HK-2 (cell line): Measurements from ENCODE around the gene MTUS2.

Experiments
- DNase-seq: peaks from one replicate; pipeline ENCODE4 v3.0.0-alpha.2; 2018; ENCODE audit not compliant: unreplicated experiment

Gene MTUS2

DNA sequence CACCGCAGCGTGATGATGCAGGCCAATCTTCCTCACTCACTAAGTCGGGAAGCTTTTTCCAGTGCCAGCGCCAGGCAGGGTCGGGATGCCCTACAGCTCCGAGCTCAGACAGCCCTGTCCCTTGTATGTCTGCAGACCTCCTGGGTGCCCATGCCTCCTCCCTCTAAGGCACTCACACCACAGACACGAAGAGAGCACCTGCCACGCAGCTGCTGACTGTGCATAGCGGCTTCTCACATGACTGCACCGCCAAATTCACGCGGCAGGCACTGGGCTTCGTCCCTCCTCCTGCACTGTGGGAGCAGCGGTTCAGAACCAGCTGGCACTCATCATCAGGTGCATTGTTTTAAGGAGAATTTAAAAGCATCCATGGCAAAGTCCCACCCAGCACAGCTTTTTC is 687.2 kb downstream of the MTUS2 start:
- peak; percentile 20 for DNase-seq

DNA sequence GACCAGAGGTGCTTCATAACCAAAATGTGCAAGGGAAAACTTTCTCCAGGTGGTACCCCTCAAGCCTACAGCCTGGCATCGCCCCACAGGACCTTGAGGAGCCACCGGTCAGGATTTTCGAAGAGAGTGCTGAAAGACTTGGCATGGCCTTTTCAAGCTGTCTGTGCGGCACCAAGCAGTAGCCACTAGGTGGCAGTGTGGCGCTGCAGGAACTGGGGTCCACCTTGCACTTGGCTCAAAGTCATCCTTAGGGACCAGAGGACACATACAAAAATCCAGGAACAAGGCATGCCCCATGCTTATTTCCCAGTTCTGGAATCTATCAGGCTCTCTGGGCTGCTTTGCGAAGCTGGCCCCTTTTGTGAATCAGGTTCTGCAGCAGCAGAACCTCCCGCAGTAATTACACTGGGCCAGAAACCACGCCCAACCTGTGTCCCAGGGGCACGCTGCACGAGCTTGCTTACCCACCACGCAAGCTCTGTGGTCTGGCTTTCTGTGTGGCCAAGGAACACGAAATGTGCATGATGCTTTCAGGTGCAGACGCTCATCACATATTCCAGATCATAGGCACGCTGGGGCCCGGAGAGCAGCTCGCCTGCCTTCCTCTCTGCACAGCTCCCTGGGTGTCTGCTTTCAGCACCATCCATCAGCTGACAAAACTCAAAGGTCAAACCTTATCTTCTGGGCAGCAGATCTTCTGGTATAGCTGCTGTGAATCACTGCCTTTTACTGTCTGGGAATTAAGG is 688.2 kb downstream of the MTUS2 start:
- DNase-seq: peak; percentile 69

DNA sequence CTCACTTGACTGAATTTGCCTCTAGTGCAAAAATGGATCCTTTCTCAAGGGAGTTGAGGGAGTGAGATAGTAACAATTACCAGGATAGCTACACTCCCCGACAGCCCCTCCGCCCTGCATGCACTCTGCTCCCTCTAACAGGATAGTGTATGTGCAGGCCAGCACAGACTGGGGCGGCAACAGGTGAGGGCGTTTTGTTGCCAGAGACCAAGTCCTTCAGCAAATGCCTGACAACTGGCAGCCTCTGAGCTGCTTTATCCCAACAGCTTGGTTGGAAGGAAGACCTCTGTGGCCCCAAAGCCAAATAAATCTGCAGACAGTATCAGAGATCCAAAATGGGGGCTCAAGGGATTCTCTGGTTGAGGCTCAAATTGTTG is 688.7 kb downstream of the MTUS2 start:
- DNase-seq: no peak

DNA sequence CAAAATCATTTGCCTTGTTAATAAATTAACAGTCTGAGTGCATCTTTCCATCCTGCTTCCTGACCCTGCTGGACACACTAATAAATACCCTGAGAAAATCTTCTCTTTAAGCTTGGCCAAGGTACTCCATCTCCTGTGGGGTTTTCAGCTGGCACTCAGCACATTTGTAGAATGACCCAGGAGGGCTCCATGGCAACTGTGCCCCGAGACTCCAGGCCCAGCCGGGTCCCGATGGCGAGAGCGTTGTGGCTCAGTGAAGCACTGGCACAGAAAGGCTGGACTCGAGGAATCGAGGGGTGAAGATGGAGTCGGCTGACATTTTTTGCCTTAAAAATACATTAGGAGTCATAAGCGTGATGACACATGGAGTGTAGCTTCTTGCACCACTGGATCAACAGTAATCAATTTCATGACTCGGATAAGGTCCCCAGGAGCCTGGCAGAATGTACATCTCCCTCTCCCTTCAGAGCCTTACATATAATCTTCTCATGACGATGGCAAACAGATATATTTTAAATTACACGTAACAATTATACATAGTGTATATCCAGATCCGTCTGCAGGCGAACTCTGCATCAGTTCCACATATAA is 690.0 kb downstream of the MTUS2 start:
- DNase-seq: no peak

DNA sequence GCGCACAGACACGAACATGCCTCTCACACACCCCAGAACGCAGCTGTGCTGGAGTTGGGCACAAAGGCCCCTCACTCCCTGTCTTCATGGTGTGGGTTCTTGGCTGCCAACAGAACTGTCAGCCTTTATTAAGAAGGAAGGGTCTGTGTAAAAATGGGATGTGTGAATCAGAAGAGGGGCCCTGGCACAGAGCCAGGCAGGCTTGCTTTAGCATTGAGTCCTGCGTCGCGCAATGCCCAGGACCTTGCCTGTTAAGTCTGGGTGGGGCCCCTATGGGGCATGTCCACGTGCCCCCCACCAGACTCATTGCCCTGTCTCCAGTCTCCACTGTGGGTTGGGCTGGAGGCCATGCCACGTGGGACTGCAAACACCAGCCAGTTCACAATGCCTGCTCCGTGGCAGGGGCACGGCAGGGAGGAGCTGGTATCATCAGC is 690.5 kb downstream of the MTUS2 start:
- no peak for DNase-seq

DNA sequence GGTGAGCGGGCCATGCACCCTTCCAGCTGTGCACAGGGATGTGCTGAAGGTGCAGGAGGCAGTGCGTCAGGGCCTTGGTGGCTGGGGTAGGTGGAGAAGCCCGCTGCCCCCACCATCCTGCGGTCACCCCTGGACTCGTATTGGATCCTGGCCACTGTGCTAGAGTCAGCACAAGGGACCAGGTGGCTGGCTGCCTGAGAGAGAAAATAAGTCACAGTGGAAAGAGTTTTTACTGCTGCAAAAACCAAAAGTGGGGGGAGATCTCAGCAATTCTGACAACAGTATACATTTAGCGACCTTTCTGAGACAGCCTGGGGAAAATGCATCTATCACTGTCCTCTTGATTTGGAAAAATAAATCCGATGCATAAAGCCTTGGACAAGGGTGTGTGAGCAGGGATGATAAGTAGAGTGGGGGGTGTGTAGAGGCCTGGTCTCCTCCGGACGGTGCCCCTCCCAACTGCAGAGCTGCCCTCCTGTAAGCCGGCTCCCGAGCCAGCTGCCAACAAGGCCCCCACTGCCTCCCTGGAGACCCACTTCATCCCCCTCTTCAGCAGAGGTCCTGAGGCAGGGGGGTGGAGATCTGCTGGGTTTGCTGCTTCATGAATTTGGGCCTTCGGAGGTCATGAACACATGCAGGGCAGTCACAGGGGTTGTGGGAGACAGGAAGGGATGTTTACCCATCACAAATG is 691.1 kb downstream of the MTUS2 start:
- DNase-seq: no peak

DNA sequence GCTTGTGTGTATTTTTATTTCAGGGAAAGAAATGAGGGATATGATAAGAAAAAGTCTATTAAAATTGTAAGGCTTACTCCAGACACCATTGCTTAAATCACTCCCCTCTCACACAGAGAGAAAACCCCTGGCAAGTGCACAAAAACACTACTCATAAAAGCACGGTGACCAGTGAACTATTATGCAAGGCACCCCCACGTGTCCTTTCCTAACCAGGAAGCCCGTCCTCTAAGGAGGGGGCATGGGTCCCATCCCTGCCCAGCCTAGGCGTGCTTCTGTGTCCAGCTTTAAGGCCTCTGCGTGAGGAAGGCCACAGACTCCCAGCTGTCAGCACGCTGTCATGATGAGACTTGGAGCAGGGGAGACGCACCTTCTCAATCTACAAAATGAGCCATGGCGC is 691.8 kb downstream of the MTUS2 start:
- DNase-seq: no peak

DNA sequence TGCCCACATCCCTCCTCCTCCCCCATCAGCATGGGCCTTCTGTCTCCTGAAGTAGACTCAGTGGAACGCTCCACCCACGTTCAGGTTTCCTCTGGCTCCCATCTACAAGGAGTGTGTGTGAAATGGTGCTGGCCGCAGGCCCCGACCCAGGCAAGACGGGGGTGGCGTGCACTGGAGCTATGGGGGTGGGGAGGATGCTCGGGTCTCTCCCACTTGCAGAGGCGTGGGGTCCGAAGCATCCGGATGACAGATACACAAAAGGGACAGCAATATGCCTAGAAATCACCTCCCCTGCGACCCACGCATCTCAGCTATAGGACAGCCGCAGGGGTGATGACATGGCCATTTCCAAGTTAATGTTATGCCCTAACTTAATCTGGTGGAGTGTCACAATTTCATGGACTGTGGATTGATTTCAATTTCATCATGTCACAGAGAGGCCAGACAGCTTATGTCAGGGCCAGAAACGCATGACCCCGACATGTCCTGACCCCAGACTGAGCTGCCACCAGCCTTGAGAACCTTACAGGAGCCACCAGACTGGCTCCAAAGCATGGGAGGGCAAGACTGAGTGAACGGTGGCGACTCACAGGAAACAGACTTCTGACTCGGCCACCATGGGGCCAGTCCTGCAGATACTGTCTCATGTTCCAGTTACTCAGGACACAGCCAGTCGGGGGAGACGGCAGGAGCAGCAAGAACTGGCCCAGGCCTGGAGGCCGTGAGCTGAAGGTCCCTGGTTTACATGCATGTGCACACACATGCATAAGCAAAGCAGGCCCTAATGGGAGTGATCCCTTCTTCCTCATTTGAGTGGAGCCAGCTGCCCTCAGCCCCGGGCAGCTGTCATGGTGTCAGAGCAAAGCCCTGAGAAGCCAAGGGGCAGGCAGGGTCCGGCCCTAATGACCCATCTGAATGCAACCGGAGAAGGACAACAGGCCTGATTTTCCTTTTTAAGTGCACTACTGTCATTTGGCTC is 693.2 kb downstream of the MTUS2 start:
- DNase-seq: peak; percentile 22

DNA sequence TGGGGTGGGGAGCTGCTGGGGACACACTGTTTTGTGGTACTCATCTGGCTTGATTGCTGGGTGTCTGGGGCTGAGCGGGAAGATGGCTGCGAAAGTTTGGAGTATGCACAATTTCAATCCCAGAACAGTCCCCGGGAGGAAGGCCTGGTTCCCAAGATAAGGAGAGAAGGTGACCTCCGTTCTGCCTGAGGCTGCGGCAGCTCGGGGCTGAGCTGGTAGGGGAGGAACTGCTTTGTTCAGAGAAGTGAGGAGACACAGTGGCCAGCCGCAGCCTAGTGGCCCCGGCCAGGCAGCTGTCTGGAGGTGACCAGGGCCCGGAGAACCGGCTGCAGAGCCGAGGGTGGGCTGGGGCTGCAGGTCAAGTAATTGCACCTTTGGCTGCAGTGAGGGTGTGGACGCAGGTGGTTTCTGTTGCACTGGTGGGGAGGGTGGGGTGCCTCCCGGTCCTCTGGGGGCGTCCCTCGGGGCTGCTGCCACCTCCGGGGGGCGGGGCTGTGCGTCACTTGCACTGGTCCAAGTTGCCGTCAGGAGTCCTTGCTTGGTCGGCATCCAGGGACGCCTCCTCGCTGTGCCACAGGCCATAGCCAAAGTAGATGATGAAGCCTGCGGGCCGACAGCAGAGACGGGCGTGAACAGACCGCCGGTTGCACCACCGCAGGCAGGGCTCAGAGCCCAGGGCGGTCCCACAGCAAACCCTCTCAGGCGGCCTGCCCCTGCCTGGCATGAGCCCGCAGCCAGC is 694.0 kb downstream of the MTUS2 start:
- DNase-seq: no peak

DNA sequence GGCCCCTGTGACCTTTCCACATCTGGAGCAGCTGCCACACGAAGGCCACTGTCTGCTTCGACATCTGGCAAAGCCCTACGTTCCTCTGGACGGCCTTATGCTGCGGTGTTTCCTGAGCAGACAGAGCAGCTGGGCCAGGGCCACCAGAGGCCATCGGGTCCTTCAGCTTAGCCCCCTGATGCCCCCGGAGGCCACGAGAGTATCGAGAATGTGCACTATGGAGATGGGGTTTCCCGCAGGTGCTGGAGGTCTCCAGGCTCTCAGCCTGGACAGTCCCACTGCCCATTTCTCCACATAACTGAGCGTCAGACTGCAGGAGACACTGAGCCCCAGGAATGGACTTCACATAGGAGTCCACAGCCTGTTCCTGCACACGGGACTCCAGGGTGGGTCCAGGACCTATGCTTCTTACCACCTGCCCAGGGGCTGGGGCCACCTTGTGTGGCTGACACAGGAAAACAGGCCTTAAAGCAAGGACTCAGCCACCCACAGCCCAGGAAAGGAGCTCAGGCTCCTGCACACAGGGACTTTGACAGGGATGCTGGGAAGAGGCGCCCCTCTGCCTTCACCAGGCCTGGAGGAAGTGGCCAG is 694.7 kb downstream of the MTUS2 start:
- no peak for DNase-seq

DNA sequence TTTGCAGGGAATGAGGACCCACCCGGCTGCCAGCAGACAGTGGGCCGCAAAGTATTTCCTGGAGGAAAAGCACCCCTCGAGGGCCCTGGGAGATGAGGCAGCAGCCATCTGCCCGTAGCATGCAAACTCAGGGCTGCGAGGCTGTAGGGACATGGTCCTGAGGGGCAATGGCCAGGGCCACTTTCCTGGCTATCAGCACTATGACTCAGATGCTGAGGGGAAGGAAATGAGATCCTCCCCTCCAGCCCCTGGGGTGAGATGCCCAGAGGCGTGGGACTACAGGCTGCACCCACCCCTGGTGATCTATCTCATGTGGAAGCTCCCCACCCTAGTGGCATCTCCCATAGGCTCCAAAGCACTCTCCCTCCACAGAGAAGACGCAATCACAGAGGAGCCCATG is 695.2 kb downstream of the MTUS2 start:
- no peak for DNase-seq

DNA sequence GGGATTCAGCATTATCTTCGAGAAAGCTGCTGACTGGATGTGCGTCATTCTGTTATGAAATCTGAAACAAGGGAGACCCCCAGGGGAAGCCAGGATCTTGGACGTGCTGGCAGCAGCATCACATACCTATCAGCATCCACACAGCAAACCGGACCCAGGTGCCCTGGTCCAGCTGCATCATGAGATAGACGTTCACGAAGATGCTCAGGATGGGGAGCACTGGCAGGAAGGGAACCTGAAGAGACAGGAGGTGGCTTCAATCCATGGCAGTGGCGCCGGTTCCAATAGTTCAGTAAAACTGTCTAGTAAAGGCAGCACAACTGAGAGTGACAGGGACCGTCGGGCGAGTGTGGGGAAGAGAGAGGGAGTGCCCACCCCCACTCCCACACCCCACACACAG is 695.9 kb downstream of the MTUS2 start:
- DNase-seq: no peak

DNA sequence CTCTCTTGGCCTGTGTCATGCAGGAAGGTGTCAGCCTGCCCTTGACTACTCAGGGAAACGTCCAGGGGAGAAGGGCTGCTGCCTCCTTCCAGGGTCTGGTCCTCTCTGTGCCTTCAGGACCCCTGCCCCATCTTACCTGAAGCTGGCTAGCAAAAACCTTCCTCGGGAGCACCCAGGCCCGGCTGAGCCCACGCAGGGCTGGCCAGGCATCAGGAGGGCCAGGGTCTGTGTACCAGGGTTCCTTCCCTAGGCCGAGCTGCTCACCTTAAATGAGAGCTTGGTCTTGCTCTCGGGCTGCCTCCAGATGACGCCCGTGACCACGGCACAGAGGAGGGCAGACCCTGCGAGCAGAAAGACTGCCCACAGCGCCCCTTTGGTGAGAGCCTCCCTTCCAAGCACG is 696.7 kb downstream of the MTUS2 start:
- DNase-seq: no peak

DNA sequence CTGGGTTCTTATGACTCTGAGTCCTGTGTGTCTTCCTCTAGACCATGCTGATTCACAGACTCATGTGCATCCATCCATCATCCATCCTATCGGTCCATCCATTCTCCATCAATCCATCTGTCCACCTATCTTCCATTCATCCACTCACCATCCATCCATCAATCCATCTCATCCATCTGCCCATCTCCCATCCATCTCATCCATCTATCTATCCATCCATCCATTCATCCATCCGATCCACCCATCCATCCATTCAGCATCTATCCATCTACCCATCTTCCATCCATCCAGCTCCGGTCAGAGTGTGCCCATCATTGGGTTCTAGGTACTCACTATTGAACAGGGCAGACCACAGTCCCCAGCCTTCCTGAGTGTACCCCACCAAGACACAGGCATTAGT is 699.8 kb downstream of the MTUS2 start:
- DNase-seq: no peak

DNA sequence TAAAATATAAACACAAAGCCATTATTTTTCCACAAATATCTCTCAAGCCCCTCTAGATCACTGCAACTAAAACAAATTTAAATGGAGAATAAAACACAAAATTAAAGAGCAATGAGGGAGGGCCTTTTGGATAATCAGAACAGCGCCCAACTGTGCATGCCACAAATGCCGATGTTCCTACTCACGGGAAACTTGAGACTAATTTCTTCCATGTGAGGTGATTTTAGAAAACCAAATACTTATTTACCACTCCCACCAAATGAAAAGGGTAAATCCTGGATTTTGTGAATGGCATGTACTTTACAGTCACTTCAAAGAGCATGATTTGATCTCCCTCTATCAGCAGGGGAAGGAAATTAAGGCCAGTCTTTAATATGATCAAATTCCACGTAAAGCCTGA is 700.5 kb downstream of the MTUS2 start:
- no peak for DNase-seq

DNA sequence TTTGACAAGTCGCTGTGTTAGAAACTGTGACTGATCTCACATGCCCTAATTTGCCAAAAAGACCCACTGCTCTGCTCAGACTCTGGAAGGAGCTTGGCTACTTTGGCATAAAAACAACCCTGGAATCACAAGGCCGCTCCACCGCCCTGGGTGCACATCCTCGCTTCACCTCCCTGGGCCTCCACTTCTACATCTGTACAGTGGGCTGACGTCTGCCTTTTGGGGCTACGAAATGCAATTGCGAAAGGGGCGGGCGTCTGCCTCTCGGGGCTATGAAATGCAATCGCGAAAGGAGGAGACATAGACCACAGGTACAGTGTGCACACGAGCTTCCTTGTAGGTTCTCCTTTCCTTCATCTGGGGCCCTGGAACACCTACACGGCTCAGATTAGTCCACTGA is 701.2 kb downstream of the MTUS2 start:
- DNase-seq: no peak

DNA sequence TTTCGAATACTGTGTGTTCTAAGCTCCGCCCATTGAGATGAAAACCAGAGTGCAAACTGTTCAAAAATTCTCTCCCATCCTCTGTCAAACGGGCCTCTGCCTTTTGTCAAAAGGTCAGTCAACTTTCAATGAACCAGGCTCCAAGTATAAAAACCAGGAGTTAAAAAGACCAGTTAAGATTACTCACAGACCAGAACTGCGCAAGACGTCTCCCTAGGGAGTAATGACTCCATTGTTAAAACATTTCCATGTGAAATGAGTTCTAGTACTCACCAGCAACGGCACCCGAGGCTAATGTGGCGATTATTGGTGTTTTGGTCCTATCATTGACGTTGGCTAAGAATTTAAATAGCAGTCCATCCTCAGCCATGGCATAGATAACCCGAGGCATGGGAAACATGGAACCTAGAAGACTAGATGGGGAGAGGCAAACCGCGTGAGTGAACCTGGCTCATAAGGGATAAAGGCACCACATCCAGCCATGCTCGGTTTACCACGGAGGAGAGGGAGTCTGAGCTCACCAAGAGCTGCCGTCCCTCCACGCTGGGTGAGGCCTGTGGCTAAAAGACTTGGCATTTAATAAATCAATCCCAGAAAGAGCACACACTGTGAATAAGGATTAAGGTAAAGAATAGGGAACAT is 702.0 kb downstream of the MTUS2 start:
- no peak for DNase-seq

DNA sequence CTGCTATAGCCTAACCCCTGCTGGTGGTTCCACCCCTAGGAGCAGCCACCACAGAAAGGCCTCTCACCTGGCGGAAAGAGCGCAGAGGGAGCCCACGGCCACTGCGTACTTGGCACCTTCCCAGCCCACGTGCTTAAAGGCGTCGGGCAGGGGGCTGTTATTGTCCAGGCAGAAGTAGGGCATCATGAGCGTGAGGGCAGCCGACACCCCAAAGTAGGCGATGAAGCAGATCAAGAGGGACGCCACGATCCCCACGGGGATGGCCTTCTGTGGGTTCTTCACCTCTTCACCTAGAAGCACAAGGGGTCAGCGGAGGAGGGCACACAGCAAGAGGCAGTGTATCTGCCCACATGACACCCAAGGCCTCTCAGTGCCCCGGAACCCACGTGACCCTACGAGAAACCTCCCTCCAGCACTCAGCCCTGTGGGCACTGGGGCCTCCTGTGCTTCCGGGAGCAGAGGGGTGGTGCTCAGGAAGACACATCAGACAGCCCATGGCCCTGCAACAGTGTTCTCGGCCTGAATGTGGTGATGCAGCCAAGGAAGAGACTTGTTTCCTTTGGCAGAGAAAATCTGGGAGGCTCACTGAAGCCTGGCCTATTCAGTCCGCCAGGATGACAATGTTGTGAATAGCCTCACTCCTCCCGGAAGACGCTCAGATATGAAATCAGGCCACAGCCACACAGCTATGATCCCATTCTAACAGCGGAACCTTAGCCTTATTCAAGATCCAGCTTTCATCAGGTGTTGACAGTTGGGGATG is 703.2 kb downstream of the MTUS2 start:
- no peak for DNase-seq

DNA sequence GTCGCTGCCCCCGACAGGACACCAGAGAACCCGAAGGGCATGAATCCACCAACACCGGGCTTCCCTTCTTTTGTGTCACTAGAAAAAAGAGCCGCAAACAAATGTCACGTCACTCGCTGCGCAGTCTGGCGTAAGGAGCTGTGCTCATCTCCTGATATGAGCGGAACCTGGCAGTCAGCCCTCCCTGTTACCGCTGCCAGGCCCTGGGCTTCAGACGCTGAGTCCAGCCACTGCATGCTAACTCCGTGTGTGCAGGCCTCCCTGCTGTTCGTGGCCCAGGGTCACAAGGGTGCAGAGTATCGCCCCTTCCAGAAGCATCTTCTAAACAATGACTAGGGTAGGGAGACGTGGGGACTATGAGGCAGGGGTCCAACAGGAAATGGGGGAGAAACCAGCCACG is 704.0 kb downstream of the MTUS2 start:
- DNase-seq: no peak

DNA sequence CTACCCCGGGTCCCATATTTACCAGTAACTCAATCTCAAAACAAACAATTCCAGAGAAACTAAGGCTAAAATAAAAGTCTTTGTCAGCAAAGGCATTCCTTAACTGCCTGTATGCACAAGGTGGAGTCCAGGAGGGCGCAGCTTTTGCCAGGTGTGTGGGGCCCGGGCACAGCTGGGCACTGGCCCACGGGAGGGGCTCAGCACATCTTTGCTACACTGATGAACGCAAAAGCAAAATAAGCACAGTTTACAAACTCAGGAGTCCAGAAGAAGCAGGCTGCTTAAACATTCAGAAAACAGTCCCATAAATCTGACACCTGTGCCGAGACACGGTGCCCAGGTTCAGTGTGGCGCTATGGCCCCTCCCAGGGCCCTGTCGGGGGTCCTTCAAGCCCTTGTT is 704.5 kb downstream of the MTUS2 start:
- DNase-seq: no peak
